HG03066 (cell line): ENCODE measurements around the gene FSHB.
A peak's percentile ranks its signal among the peaks of the same experiment; 100 is the strongest.
"Not testable (repeated sequence)": the region's sequence is repeated elsewhere in the genome, so short reads cannot be mapped to it uniquely, and the experiment has no call there.

Experiments used
- ATAC-seq: cut with Tn5 transposase; IDR thresholded peaks from one replicate; pipeline ENCODE4 v1.9.1; 2021; ENCODE audit warnings: low read depth; ENCODE audit not compliant: unreplicated experiment

Gene FSHB

GRCh38 chr11:30230714-30231113, at the start of gene FSHB:
FSHB (plus strand) TSS chr11:30231014; CDS start chr11:30231903, 889 bp downstream.
- ATAC-seq, result no peak

DNA sequence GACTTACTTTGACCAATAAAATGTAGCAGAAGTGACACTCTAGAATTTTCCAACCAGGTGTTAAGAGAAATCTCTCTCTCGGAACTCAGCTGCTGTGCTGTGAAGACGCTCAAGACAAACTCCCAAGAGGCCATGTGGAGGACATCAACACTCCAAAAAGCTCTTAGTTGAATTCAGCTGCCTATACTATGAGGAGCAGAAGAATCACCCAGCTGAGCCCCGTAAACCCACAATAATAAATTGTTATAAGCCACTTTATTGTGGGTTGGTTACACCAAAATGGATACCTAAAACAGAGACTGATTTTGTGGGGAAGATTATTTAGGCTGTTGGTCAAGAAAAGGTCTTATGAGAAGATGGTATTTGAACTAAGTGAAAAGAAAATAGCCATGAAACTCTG, 44.1 kb upstream of the FSHB start:
- ATAC-seq, result no peak

DNA sequence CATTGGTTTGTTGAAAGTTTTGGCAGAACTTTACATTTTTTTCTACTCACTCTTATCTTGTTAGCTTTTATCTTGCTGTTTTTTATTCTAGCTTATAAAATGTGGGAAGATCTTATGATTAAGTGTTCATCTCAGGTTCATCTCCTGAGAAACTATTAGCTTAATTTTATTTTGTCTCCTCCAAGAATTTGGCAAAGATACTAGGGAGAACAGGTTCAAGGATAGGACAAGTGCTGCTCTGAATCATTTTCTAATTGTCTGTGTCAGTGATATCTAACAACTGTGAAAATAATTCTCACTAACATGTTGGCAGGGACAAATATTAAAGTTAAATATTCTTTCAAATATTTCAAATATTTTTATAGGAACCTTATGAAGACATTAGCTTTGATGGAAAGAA, 38.2 kb upstream of the FSHB start:
- no peak for ATAC-seq

GRCh38 chr11:30196400-30197206, 34.2 kb upstream of the FSHB start:
- peak; percentile 88 for ATAC-seq

GRCh38 chr11:30197869-30198268, 32.9 kb upstream of the FSHB start:
- no peak for ATAC-seq

- ATAC-seq, result not testable (repeated sequence)
Observed at GRCh38 chr11:30202989-30203388, 27.8 kb upstream of the FSHB start.

- ATAC-seq, result no peak
Observed at GRCh38 chr11:30203850-30204249, 27.0 kb upstream of the FSHB start.

DNA sequence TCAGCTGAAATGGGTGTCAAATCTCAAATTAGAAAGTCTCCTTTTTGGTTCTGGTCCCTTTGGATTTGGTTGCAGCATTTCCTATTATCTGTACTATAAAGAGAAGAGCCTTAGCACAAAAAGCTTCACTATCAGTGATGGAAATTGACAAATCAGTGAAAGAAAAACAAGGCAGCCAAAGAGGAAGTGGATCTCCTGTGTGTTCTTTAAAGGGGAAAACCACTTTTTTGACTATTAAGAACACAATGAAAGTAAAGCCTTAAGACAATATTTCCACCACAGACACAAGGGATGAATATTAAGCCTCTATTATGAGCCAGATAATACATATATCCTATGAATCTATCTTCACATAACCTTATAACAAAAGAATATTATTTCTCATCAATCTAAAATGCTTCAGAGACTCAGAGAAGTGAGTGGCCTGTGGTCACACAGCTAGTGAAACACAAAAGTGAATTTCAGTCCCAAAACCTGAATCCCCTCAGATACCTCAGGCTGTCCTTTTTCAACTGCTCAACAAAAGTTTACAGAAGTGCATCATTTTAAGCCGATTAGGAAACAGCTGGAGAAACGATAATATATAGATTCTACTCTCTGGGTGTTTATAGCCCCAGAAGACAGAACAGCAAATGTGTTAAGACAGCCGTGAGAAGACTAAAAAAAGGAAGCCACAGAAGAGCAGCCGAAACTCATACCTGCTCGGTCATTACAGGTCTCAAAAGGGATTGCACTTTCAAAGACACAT, 24.4 kb upstream of the FSHB start:
- ATAC-seq, result peak; percentile 87

GRCh38 chr11:30210357-30210756, 20.5 kb upstream of the FSHB start:
- ATAC-seq, result no peak

- no peak for ATAC-seq
Observed at GRCh38 chr11:30216534-30216933, 14.3 kb upstream of the FSHB start.

DNA sequence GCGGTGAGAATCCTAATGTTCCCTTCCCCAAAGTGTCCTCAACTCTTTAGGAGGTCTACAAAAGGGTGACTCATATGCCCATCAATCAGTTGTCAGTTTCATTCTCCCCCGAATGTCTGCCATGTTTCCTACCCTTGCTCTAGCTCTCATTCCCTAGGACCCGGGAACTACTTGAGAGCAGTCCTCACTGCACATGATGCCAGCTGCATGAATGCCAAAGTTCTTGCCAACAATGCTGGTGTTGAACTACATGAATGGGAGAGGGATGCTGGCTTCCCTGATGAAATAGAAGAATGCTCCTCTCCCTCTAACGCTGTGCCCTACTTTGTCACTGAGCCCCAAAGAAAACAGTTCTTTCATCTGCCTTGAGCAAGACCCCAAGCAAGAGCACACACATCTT, 12.5 kb upstream of the FSHB start:
- no peak for ATAC-seq

GRCh38 chr11:30225642-30226041, 5.2 kb upstream of the FSHB start:
- ATAC-seq, result no peak

- no peak for ATAC-seq
Observed at GRCh38 chr11:30228323-30228884, 2.4 kb upstream of the FSHB start.

DNA sequence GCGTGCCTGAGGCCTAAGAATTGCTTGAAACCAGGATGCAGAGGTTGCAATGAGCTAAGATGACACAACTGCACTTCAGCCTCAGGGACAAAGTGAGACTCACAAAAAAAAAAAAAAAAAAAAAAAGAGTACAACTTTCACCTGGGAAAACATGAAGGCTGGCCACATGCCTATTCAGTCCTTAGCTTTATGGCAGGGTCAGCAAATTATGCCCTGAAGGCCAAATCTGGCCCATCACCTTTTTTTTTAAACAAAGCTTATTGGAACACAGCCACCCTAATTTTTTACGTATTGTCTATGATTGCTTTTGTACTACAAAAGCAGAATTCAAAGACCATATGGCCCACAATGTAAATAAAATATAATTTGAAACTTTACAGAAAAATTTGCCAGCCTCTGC, 8.2 kb downstream of the FSHB start:
- no peak for ATAC-seq

- ATAC-seq, result no peak
Observed at GRCh38 chr11:30244265-30244664, 13.5 kb downstream of the FSHB start.

- ATAC-seq, result no peak
Observed at GRCh38 chr11:30245621-30246020, 14.8 kb downstream of the FSHB start.

GRCh38 chr11:30254307-30255298, 23.8 kb downstream of the FSHB start:
- no peak for ATAC-seq

DNA sequence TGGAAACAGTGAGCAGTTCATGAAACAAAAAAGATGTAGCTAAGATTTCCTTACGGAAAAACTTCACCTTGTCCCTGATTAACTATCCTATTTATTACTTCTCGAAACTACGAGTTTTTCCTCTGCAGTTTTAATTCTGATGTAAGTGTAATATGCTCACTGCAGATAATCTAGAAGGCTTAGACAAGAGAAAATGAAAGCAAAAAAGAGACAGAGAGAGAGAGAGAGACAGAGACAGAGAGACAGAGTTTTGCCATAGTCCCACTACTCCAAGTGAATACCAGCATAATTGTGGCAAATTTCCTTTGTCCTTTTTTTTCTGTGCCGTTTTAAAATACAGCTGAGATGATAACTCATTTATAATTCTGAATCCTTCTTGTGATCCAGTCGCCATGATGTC, 24.8 kb downstream of the FSHB start:
- no peak for ATAC-seq

- ATAC-seq, result no peak
Observed at GRCh38 chr11:30257058-30257457, 26.2 kb downstream of the FSHB start.

DNA sequence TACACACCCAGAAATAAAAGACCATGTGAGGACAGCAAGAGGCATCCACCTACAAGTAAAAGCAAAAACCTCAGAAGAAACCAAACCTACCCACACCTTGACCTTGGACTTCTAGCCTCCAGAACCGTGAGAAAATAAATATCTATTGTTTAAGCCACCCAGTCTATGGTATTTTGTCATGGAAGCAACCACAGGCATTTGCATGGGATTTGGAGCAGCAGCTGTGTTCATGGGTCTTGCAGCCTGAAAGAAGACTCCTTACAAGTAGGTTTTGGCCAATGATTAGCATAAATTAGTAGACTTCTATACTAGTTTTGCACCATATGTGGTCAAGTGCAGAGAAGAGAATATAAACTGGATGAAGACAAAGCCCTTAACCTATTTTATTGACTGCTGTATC, 27.9 kb downstream of the FSHB start:
- no peak for ATAC-seq
